ENCODE measurements around the gene TESK2.
"Not testable (repeated sequence)": the region's sequence is repeated elsewhere in the genome, so short reads cannot be mapped to it uniquely, and the experiment has no call there.

Gene TESK2

GRCh38 chr1:45510036-45510971, 19.3 kb upstream of the TESK2 start:
- DNase-seq (ENCODE audit: low read depth in 2 of 2, low spot score in 1 of 2): no peak

GRCh38 chr1:45508295-45509151, 17.6 kb upstream of the TESK2 start:
- DNase-seq (ENCODE audit: low read depth in 2 of 2, low spot score in 1 of 2): no peak

GRCh38 chr1:45507893-45508292, 16.9 kb upstream of the TESK2 start:
- DNase-seq (ENCODE audit: low read depth in 2 of 2, low spot score in 1 of 2): no peak

GRCh38 chr1:45507195-45507594, 16.2 kb upstream of the TESK2 start:
- no peak for DNase-seq (ENCODE audit: low read depth in 2 of 2, low spot score in 1 of 2)

- DNase-seq (ENCODE audit: low read depth in 2 of 2, low spot score in 1 of 2): no peak
Observed at GRCh38 chr1:45503462-45504360, 12.7 kb upstream of the TESK2 start.

- DNase-seq (ENCODE audit: low read depth in 2 of 2, low spot score in 1 of 2): no peak
Observed at GRCh38 chr1:45501505-45501859, 10.5 kb upstream of the TESK2 start.

GRCh38 chr1:45499415-45499769, 8.4 kb upstream of the TESK2 start:
- no peak for DNase-seq (ENCODE audit: low read depth in 2 of 2, low spot score in 1 of 2)

- DNase-seq (ENCODE audit: low read depth in 2 of 2, low spot score in 1 of 2): no peak
Observed at GRCh38 chr1:45498279-45498678, 7.3 kb upstream of the TESK2 start.

- DNase-seq (ENCODE audit: low read depth in 2 of 2, low spot score in 1 of 2): peak in 1 of 2 donors; percentile 20
Observed at GRCh38 chr1:45493116-45493697, 2.2 kb upstream of the TESK2 start.

GRCh38 chr1:45492691-45493090, 1.7 kb upstream of the TESK2 start:
- no peak for DNase-seq (ENCODE audit: low read depth in 2 of 2, low spot score in 1 of 2)

- DNase-seq (ENCODE audit: low read depth in 2 of 2, low spot score in 1 of 2): no peak
Observed at GRCh38 chr1:45491487-45492260, 711 bp upstream of the TESK2 start.

GRCh38 chr1:45490121-45490625, 790 bp downstream of the TESK2 start:
- DNase-seq (ENCODE audit: low read depth in 2 of 2, low spot score in 1 of 2): no peak

- DNase-seq (ENCODE audit: low read depth in 2 of 2, low spot score in 1 of 2): not testable (repeated sequence)
Observed at GRCh38 chr1:45489379-45489778, 1.6 kb downstream of the TESK2 start.

- no peak for DNase-seq (ENCODE audit: low read depth in 2 of 2, low spot score in 1 of 2)
Observed at GRCh38 chr1:45488666-45489377, 2.1 kb downstream of the TESK2 start.

- no peak for DNase-seq (ENCODE audit: low read depth in 2 of 2, low spot score in 1 of 2)
Observed at GRCh38 chr1:45485949-45486348, 5.0 kb downstream of the TESK2 start.

- DNase-seq (ENCODE audit: low read depth in 2 of 2, low spot score in 1 of 2): no peak
Observed at GRCh38 chr1:45479039-45479748, 11.8 kb downstream of the TESK2 start.

- no peak for DNase-seq (ENCODE audit: low read depth in 2 of 2, low spot score in 1 of 2)
Observed at GRCh38 chr1:45478121-45478814, 12.7 kb downstream of the TESK2 start.

- no peak for DNase-seq (ENCODE audit: low read depth in 2 of 2, low spot score in 1 of 2)
Observed at GRCh38 chr1:45477646-45478045, 13.3 kb downstream of the TESK2 start.
